Ammon's horn (tissue), 1 donor: Measurements from ENCODE around the gene FRMD4A.

ENCODE experiments used
- DNase-seq: peaks from one replicate; pipeline ENCODE4 v3.0.0-alpha.2; 2016; ENCODE audit warnings: low spot score

The FRMD4A gene

GRCh38 chr10:13703997-13704536 lies 626.7 kb downstream of the FRMD4A start:
- no peak for DNase-seq

GRCh38 chr10:13703101-13703818 lies 627.5 kb downstream of the FRMD4A start:
- no peak for DNase-seq

- no peak for DNase-seq
Measured at GRCh38 chr10:13701157-13701919, 629.4 kb downstream of the FRMD4A start.

- DNase-seq, result no peak
Measured at GRCh38 chr10:13700473-13701144, 630.1 kb downstream of the FRMD4A start.

GRCh38 chr10:13699216-13699615 lies 631.5 kb downstream of the FRMD4A start:
- DNase-seq, result no peak

- DNase-seq, result no peak
Measured at GRCh38 chr10:13698217-13698616, 632.5 kb downstream of the FRMD4A start.

- DNase-seq, result no peak
Measured at GRCh38 chr10:13696071-13696470, 634.7 kb downstream of the FRMD4A start.

GRCh38 chr10:13695588-13695987 lies 635.1 kb downstream of the FRMD4A start:
- no peak for DNase-seq

GRCh38 chr10:13693783-13694700 lies 636.7 kb downstream of the FRMD4A start:
- no peak for DNase-seq

- DNase-seq, result peak; percentile 33
Measured at GRCh38 chr10:13690281-13690825, 640.4 kb downstream of the FRMD4A start.

- DNase-seq, result peak; percentile 71
Measured at GRCh38 chr10:13686331-13686752, 644.4 kb downstream of the FRMD4A start.

- DNase-seq, result peak; percentile 25
Measured at GRCh38 chr10:13685885-13686284, 644.8 kb downstream of the FRMD4A start.

- DNase-seq, result peak; percentile 32
Measured at GRCh38 chr10:13684806-13685482, 645.8 kb downstream of the FRMD4A start.

- peak; percentile 74 for DNase-seq
Measured at GRCh38 chr10:13684252-13684791, 646.4 kb downstream of the FRMD4A start.

GRCh38 chr10:13683017-13683416 lies 647.7 kb downstream of the FRMD4A start:
- no peak for DNase-seq

- no peak for DNase-seq
Measured at GRCh38 chr10:13681960-13682359, 648.8 kb downstream of the FRMD4A start.

GRCh38 chr10:13681528-13681927 lies 649.2 kb downstream of the FRMD4A start:
- no peak for DNase-seq

GRCh38 chr10:13681095-13681494 lies 649.6 kb downstream of the FRMD4A start:
- DNase-seq, result no peak

GRCh38 chr10:13678101-13678843 lies 652.5 kb downstream of the FRMD4A start:
- no peak for DNase-seq
